Activated naive CD8-positive, alpha-beta T cell treated with anti-CD3 and anti-CD28 coated beads, Interleukin-2, amount 10 ng/mL, durations not matched to agents 7 days and 5 days (primary cell): ENCODE measurements around the gene UBALD2. TPM values are rescaled to one million over a fixed set of nuclear protein-coding genes. Genes with fewer than 3 reads are reported as not detected.
"Not testable (repeated sequence)": the region's sequence is repeated elsewhere in the genome, so short reads cannot be mapped to it uniquely, and the experiment has no call there.

Source experiments
- ATAC-seq: fragments of 150-1000 bp; cut with Tn5 transposase; one replicate; pipeline ENCODE4 v1.10.0; 2021; ENCODE audit warnings: low read depth, moderate library complexity
- POLR2A ChIA-PET: fragments of 350-600 bp; sonication (Branson Sonifier 250); formaldehyde crosslinking; loops from one replicate; lab custom pipeline; 2021; ENCODE audit warnings: antibody characterized with exemption; lab: Charles Lee
- DNase-seq: peaks from one replicate; pipeline ENCODE4 v3.0.0; 2021
- H3K27ac Mint-ChIP-seq: one replicate; pipeline ENCODE4 v1.8.0; 2022; ENCODE audit warnings: mild to moderate bottlenecking, mixed read lengths
- H3K27me3 Mint-ChIP-seq: one replicate; pipeline ENCODE4 v1.8.0; 2022; ENCODE audit warnings: mild to moderate bottlenecking, moderate library complexity, mixed read lengths
- H3K36me3 Mint-ChIP-seq: one replicate; pipeline ENCODE4 v1.8.0; 2021; ENCODE audit warnings: mild to moderate bottlenecking, mixed read lengths
- H3K4me1 Mint-ChIP-seq: one replicate; pipeline ENCODE4 v1.8.0; 2021; ENCODE audit warnings: mixed read lengths
- H3K4me3 Mint-ChIP-seq: one replicate; pipeline ENCODE4 v1.8.0; 2022; ENCODE audit warnings: mild to moderate bottlenecking, moderate library complexity, mixed read lengths
- H3K9me3 Mint-ChIP-seq: one replicate; pipeline ENCODE4 v1.8.0; 2021; ENCODE audit warnings: mixed read lengths
- total RNA-seq, 2 experiments: library from RNA; stranded (reverse); gene quantifications; one replicate each; pipeline ENCODE4 v1.2.3, GENCODE V29; 2021

Gene UBALD2
- total RNA-seq, 2 experiments from 2014 or later, result 344 to 375 TPM

- no peak for DNase-seq
- Mint-ChIP-seq H3K27ac (no peak overlapping the region), H3K9me3 (no peaks in the 10 kb centered on the region), H3K27me3 (no peaks in the 10 kb centered on the region), H3K4me3 (no peak overlapping the region), H3K4me1 (peaks cover 3% of the 10 kb centered on the region), H3K36me3 (peaks cover 3% of the 10 kb centered on the region)
- POLR2A ChIA-PET, result interaction anchor here (0.7 kb wide), 1 partner anchor 94 kb away, joined by 4 read pairs; no protein-coding TSS in a partner anchor
- ATAC-seq, result no peak
Measured at GRCh38 chr17:76304226-76305134, 39.3 kb downstream of the UBALD2 start.

- H3K9me3 Mint-ChIP-seq, H3K36me3 Mint-ChIP-seq, H3K4me1 Mint-ChIP-seq, H3K27ac Mint-ChIP-seq, DNase-seq, H3K27me3 Mint-ChIP-seq, H3K4me3 Mint-ChIP-seq, ATAC-seq: not testable (repeated sequence)
- POLR2A ChIA-PET, result interaction anchor here (0.7 kb wide), 1 partner anchor 93 kb away, joined by 4 read pairs; no protein-coding TSS in a partner anchor
Measured at GRCh38 chr17:76305135-76305454, 39.9 kb downstream of the UBALD2 start.

- DNase-seq, result no peak
- H3K4me3 Mint-ChIP-seq, result no peak overlapping the region
- ATAC-seq, result no peak
- POLR2A ChIA-PET, result no interaction called here
- peaks cover 9% of the 10 kb centered on the region for H3K36me3 Mint-ChIP-seq
- H3K27ac Mint-ChIP-seq, result no peak overlapping the region
- H3K9me3 Mint-ChIP-seq, result no peaks in the 10 kb centered on the region
- H3K27me3 Mint-ChIP-seq, result no peaks in the 10 kb centered on the region
- peaks cover 3% of the 10 kb centered on the region for H3K4me1 Mint-ChIP-seq
Measured at GRCh38 chr17:76307299-76307965, 42.3 kb downstream of the UBALD2 start.

GRCh38 chr17:76307966-76308338, 42.8 kb downstream of the UBALD2 start, which contains the start of gene QRICH2:
Gene QRICH2, minus strand, starts transcription at chr17:76308276. Its CDS starts 278 bp downstream, at chr17:76307998.
- no peaks in the 10 kb centered on the region for H3K27me3 Mint-ChIP-seq
- POLR2A ChIA-PET, result no interaction called here
- no peak within 1 kb of the TSS for H3K27ac Mint-ChIP-seq
- H3K36me3 Mint-ChIP-seq, result peaks cover 12% of the 10 kb centered on the region
- ATAC-seq, result no peak
- no peaks in the 10 kb centered on the region for H3K9me3 Mint-ChIP-seq
- peaks cover 3% of the 10 kb centered on the region for H3K4me1 Mint-ChIP-seq
- no peak for DNase-seq
- H3K4me3 Mint-ChIP-seq, result no peak within 1 kb of the TSS

- ATAC-seq, result no peak
Measured at GRCh38 chr17:76309461-76309860, 44.3 kb downstream of the UBALD2 start.

GRCh38 chr17:76312735-76313134, 47.6 kb downstream of the UBALD2 start:
- no peak for DNase-seq
- Mint-ChIP-seq H3K9me3 (no peaks in the 10 kb centered on the region), H3K4me3 (no peak overlapping the region), H3K27me3 (no peaks in the 10 kb centered on the region), H3K4me1 (peaks cover 5% of the 10 kb centered on the region), H3K27ac (no peak overlapping the region), H3K36me3 (peaks cover 17% of the 10 kb centered on the region)
- POLR2A ChIA-PET, result no interaction called here
- no peak for ATAC-seq

More at GRCh38 chr17:76309461-76309860, 44.3 kb downstream of the UBALD2 start:
- Mint-ChIP-seq H3K27ac (no peak overlapping the region), H3K4me1 (peaks cover 2% of the 10 kb centered on the region), H3K4me3 (no peak overlapping the region), H3K36me3 (peaks cover 16% of the 10 kb centered on the region), H3K9me3 (no peaks in the 10 kb centered on the region), H3K27me3 (no peaks in the 10 kb centered on the region)
- no peak for DNase-seq
- POLR2A ChIA-PET, result no interaction called here

- no peak overlapping the region for H3K27ac Mint-ChIP-seq
- POLR2A ChIA-PET, result interaction anchor here (0.6 kb wide), 2 partner anchors 187 to 1102 kb away, joined by 3 read pairs; no protein-coding TSS in a partner anchor
- peaks cover 17% of the 10 kb centered on the region for H3K36me3 Mint-ChIP-seq
- H3K4me1 Mint-ChIP-seq, result peaks cover 3% of the 10 kb centered on the region
- ATAC-seq (no peak), DNase-seq (no peak)
- H3K9me3 Mint-ChIP-seq, result no peaks in the 10 kb centered on the region
- no peak overlapping the region for H3K4me3 Mint-ChIP-seq
- H3K27me3 Mint-ChIP-seq, result no peaks in the 10 kb centered on the region
Measured at GRCh38 chr17:76314392-76315227, 49.5 kb downstream of the UBALD2 start.

GRCh38 chr17:76317535-76317934, 52.4 kb downstream of the UBALD2 start:
- Mint-ChIP-seq H3K36me3 (peaks cover 13% of the 10 kb centered on the region), H3K27ac (no peak overlapping the region), H3K9me3 (no peaks in the 10 kb centered on the region), H3K4me1 (peaks cover 3% of the 10 kb centered on the region), H3K27me3 (no peaks in the 10 kb centered on the region), H3K4me3 (no peak overlapping the region)
- POLR2A ChIA-PET, result no interaction called here
- ATAC-seq, result no peak
- DNase-seq, result no peak

GRCh38 chr17:76318586-76318985, 53.4 kb downstream of the UBALD2 start:
- no peak for ATAC-seq
- no peaks in the 10 kb centered on the region for H3K27me3 Mint-ChIP-seq
- DNase-seq, result no peak
- POLR2A ChIA-PET, result no interaction called here
- H3K27ac Mint-ChIP-seq, result no peak overlapping the region
- no peak overlapping the region for H3K4me3 Mint-ChIP-seq
- H3K36me3 Mint-ChIP-seq, result peaks cover 11% of the 10 kb centered on the region
- H3K4me1 Mint-ChIP-seq, result peaks cover 3% of the 10 kb centered on the region
- no peaks in the 10 kb centered on the region for H3K9me3 Mint-ChIP-seq

Other genes with a start within 250 kb of the UBALD2 start
- gene EVPL, start 238.0 kb upstream of the UBALD2 start, total RNA-seq, result under 1 TPM; 0.78 to 0.85 TPM
- 10 to 100 TPM; 81.6 to 83.0 TPM for gene SRP68, start 192.8 kb upstream of the UBALD2 start, total RNA-seq
- gene GALR2, start 190.6 kb upstream of the UBALD2 start, total RNA-seq, result not detected
- gene ZACN, start 186.2 kb upstream of the UBALD2 start, total RNA-seq, result not detected
- gene EXOC7, start 161.6 kb upstream of the UBALD2 start, total RNA-seq, result 100 to 1,000 TPM; 163 to 164 TPM
- 1 to 10 TPM; 5.4 to 5.8 TPM for gene FOXJ1, start 124.1 kb upstream of the UBALD2 start, total RNA-seq
- gene RNF157, start 24.9 kb upstream of the UBALD2 start, total RNA-seq, result 100 to 1,000 TPM; 103 to 110 TPM
- gene QRICH2, start 42.9 kb downstream of the UBALD2 start, total RNA-seq, result 1 to 10 TPM; 3.7 to 4.7 TPM
- 10 to 100 TPM; 61.6 to 66.1 TPM for gene PRPSAP1, start 88.6 kb downstream of the UBALD2 start, total RNA-seq
- gene SPHK1, start 119.3 kb downstream of the UBALD2 start, total RNA-seq, result 1 to 10 TPM; 3.4 to 3.9 TPM
- 10 to 100 TPM; 31.3 to 31.4 TPM for gene UBE2O, start 187.8 kb downstream of the UBALD2 start, total RNA-seq
- not detected for gene AANAT, start 202.3 kb downstream of the UBALD2 start, total RNA-seq
- gene RHBDF2, start 236.1 kb downstream of the UBALD2 start, total RNA-seq, result 10 to 100 TPM; 65.1 to 67.2 TPM